Measurements from ENCODE around the gene NOP14.

- no peak for TF ChIP-seq CTCF (IDR thresholded peaks at IDR 0.05)
- TF ChIP-seq POLR2A (IDR thresholded peaks at IDR 0.05): no peak
- TF ChIP-seq EP300 (IDR thresholded peaks at IDR 0.05): no peak
Measured at GRCh38 chr4:2958446-2958845, 4.8 kb downstream of the NOP14 start.

Measured in upper lobe of left lung (tissue), 4 donors.